Activated CD4-positive, alpha-beta T cell treated with anti-CD3 and anti-CD28 coated beads, Interleukin-2, amount 10 ng/mL, durations not matched to agents 24 days and 14 days (primary cell): Measurements from ENCODE around the gene UBE2H. TPM values are rescaled to one million over a fixed set of nuclear protein-coding genes. Genes with fewer than 3 reads are reported as not detected.

Source experiments
- DNase-seq: peaks from one replicate; pipeline ENCODE4 v3.0.0; 2022
- H3K27ac Mint-ChIP-seq: one replicate; pipeline ENCODE4 v1.8.0; 2022; ENCODE audit warnings: mild to moderate bottlenecking, mixed read lengths
- H3K27me3 Mint-ChIP-seq: one replicate; pipeline ENCODE4 v1.8.0; 2022; ENCODE audit warnings: mixed read lengths
- H3K36me3 Mint-ChIP-seq: one replicate; pipeline ENCODE4 v1.8.0; 2022; ENCODE audit warnings: low read depth, mild to moderate bottlenecking, mixed read lengths
- H3K4me1 Mint-ChIP-seq: one replicate; pipeline ENCODE4 v1.8.0; 2021; ENCODE audit warnings: mixed read lengths
- H3K4me3 Mint-ChIP-seq: one replicate; pipeline ENCODE4 v1.8.0; 2022; ENCODE audit warnings: mild to moderate bottlenecking, moderate library complexity, mixed read lengths
- H3K9me3 Mint-ChIP-seq: one replicate; pipeline ENCODE4 v1.8.0; 2021; ENCODE audit warnings: mixed read lengths
- intact Hi-C: fragments of 100-400 bp; cut with micrococcal nuclease; formaldehyde crosslinking; loops from one replicate; pipeline ENCODE4 v1.15.1; 2023
- total RNA-seq: library from RNA; stranded (reverse); gene quantifications from 2 replicates; pipeline ENCODE4 v1.2.3, GENCODE V29; 2022

The UBE2H gene
- total RNA-seq, 1 donor from 2014 or later, result 21.7 TPM

- no peaks in the 10 kb centered on the region for H3K36me3 Mint-ChIP-seq
- DNase-seq, result no peak
- intact Hi-C loops, result no loop called here
- H3K9me3 Mint-ChIP-seq, result no peaks in the 10 kb centered on the region
- H3K4me3 Mint-ChIP-seq, result no peak overlapping the region
- H3K4me1 Mint-ChIP-seq, result no peaks in the 10 kb centered on the region
- H3K27me3 Mint-ChIP-seq, result peaks cover 18% of the 10 kb centered on the region
- H3K27ac Mint-ChIP-seq, result no peak overlapping the region
Observed at GRCh38 chr7:129793506-129794310, 159.1 kb downstream of the UBE2H start.

GRCh38 chr7:129792721-129793120 is 160.0 kb downstream of the UBE2H start:
- Mint-ChIP-seq H3K27me3 (peaks cover 20% of the 10 kb centered on the region), H3K4me1 (no peaks in the 10 kb centered on the region), H3K9me3 (no peaks in the 10 kb centered on the region), H3K4me3 (no peak overlapping the region), H3K27ac (no peak overlapping the region), H3K36me3 (no peaks in the 10 kb centered on the region)
- intact Hi-C loops, result no loop called here
- DNase-seq, result no peak

- no peak overlapping the region for H3K4me3 Mint-ChIP-seq
- peaks cover 46% of the 10 kb centered on the region for H3K27me3 Mint-ChIP-seq
- H3K27ac Mint-ChIP-seq, result no peak overlapping the region
- H3K36me3 Mint-ChIP-seq, result no peaks in the 10 kb centered on the region
- no peaks in the 10 kb centered on the region for H3K9me3 Mint-ChIP-seq
- intact Hi-C loops, result no loop called here
- peaks cover 10% of the 10 kb centered on the region for H3K4me1 Mint-ChIP-seq
- DNase-seq, result no peak
Observed at GRCh38 chr7:129790136-129790535, 162.6 kb downstream of the UBE2H start.

- Mint-ChIP-seq H3K4me3 (no peak overlapping the region), H3K27me3 (peaks cover 50% of the 10 kb centered on the region), H3K27ac (no peak overlapping the region), H3K36me3 (no peaks in the 10 kb centered on the region), H3K4me1 (peaks cover 10% of the 10 kb centered on the region), H3K9me3 (no peaks in the 10 kb centered on the region)
- intact Hi-C loops, result no loop called here
- DNase-seq, result no peak
Observed at GRCh38 chr7:129789652-129790051, 163.1 kb downstream of the UBE2H start.

- H3K4me3 Mint-ChIP-seq, result no peak overlapping the region
- H3K36me3 Mint-ChIP-seq, result no peaks in the 10 kb centered on the region
- H3K27me3 Mint-ChIP-seq, result peaks cover 52% of the 10 kb centered on the region
- no peak overlapping the region for H3K27ac Mint-ChIP-seq
- peaks cover 10% of the 10 kb centered on the region for H3K4me1 Mint-ChIP-seq
- intact Hi-C loops, result no loop called here
- no peaks in the 10 kb centered on the region for H3K9me3 Mint-ChIP-seq
- no peak for DNase-seq
Observed at GRCh38 chr7:129789000-129789399, 163.8 kb downstream of the UBE2H start.

- DNase-seq, result no peak
- H3K27ac Mint-ChIP-seq, result no peak overlapping the region
- peaks cover 24% of the 10 kb centered on the region for H3K4me1 Mint-ChIP-seq
- H3K27me3 Mint-ChIP-seq, result peaks cover 69% of the 10 kb centered on the region
- intact Hi-C loops, result no loop called here
- no peak overlapping the region for H3K4me3 Mint-ChIP-seq
- no peaks in the 10 kb centered on the region for H3K9me3 Mint-ChIP-seq
- no peaks in the 10 kb centered on the region for H3K36me3 Mint-ChIP-seq
Observed at GRCh38 chr7:129786825-129787563, 165.8 kb downstream of the UBE2H start.

- Mint-ChIP-seq H3K9me3 (no peaks in the 10 kb centered on the region), H3K4me3 (peak overlapping the region; percentile 21), H3K27me3 (peaks cover 71% of the 10 kb centered on the region), H3K36me3 (no peaks in the 10 kb centered on the region), H3K27ac (peak overlapping the region; percentile 28), H3K4me1 (peaks cover 30% of the 10 kb centered on the region)
- no peak for DNase-seq
- intact Hi-C loops, result no loop called here
Observed at GRCh38 chr7:129785685-129786514, 166.9 kb downstream of the UBE2H start.

- Mint-ChIP-seq H3K9me3 (no peaks in the 10 kb centered on the region), H3K27me3 (peaks cover 71% of the 10 kb centered on the region), H3K4me3 (peak overlapping the region; percentile 21), H3K4me1 (peaks cover 30% of the 10 kb centered on the region), H3K27ac (no peak overlapping the region), H3K36me3 (no peaks in the 10 kb centered on the region)
- intact Hi-C loops, result loop anchor here (5.0 kb wide), 3 partner anchors 47 to 952 kb away; partner anchors contain the start of gene MEST
- DNase-seq, result no peak
Observed at GRCh38 chr7:129784783-129785684, 167.7 kb downstream of the UBE2H start.

- DNase-seq, result no peak
- peaks cover 30% of the 10 kb centered on the region for H3K4me1 Mint-ChIP-seq
- intact Hi-C loops, result loop anchor here (5.0 kb wide), 3 partner anchors 48 to 953 kb away; partner anchors contain the start of gene MEST
- H3K27ac Mint-ChIP-seq, result no peak overlapping the region
- no peaks in the 10 kb centered on the region for H3K9me3 Mint-ChIP-seq
- no peak overlapping the region for H3K4me3 Mint-ChIP-seq
- H3K27me3 Mint-ChIP-seq, result peaks cover 66% of the 10 kb centered on the region
- H3K36me3 Mint-ChIP-seq, result no peaks in the 10 kb centered on the region
Observed at GRCh38 chr7:129784437-129784782, 168.3 kb downstream of the UBE2H start.

- Mint-ChIP-seq H3K36me3 (no peaks in the 10 kb centered on the region), H3K4me1 (peaks cover 32% of the 10 kb centered on the region), H3K27ac (no peak overlapping the region), H3K27me3 (peaks cover 62% of the 10 kb centered on the region), H3K4me3 (peak overlapping the region; percentile 34), H3K9me3 (no peaks in the 10 kb centered on the region)
- intact Hi-C loops, result loop anchor here (5.0 kb wide), 3 partner anchors 49 to 954 kb away; partner anchors contain the start of gene MEST
- no peak for DNase-seq
Observed at GRCh38 chr7:129783584-129783919, 169.2 kb downstream of the UBE2H start.

- intact Hi-C loops, result loop anchor here (5.0 kb wide), 3 partner anchors 49 to 954 kb away; partner anchors contain the start of gene MEST
- Mint-ChIP-seq H3K4me1 (peaks cover 32% of the 10 kb centered on the region), H3K4me3 (peak overlapping the region; percentile 43), H3K27ac (peak overlapping the region; percentile 70), H3K9me3 (no peaks in the 10 kb centered on the region), H3K36me3 (no peaks in the 10 kb centered on the region), H3K27me3 (peaks cover 68% of the 10 kb centered on the region)
- peak; percentile 70 for DNase-seq
Observed at GRCh38 chr7:129782818-129783583, 169.8 kb downstream of the UBE2H start.
